Thyroid gland (tissue), 4 donors: Measurements from ENCODE around the gene HNRNPL.

ENCODE experiments used
- CTCF ChIP-seq, 6 experiments: fragments of 200-600 bp in 3 of 6; fragments of 450-650 bp in 3 of 6; sonication (generic) in 3 of 6; IDR thresholded peaks; one replicate each; pipeline ENCODE4 v1.5.1; 2016 to 2019; ENCODE audit warnings: antibody characterized with exemption in 6 of 6, mild to moderate bottlenecking in 2 of 6, inconsistent platforms in 1 of 6, moderate library complexity in 1 of 6
- POLR2A ChIP-seq, 2 donors: fragments of 450-650 bp; IDR thresholded peaks; one replicate each; pipeline ENCODE4 v1.6.1; 2017; ENCODE audit warnings: antibody characterized with exemption in 2 of 2, mild to moderate bottlenecking in 2 of 2, moderate library complexity in 1 of 2

- TF ChIP-seq POLR2A (IDR thresholded peaks at IDR 0.05) (no peak), CTCF (IDR thresholded peaks at IDR 0.05) (no peak)
These were observed 40.9 kb upstream of the HNRNPL start for GRCh38 chr19:38890686-38891085.
